Liver (tissue), 2 donors: ENCODE data around the gene PGRMC1.

Experiments used
- GABPA ChIP-seq, 2 donors: IDR thresholded peaks in 1 of 2; conservative IDR thresholded peaks in 1 of 2; 2 replicates each; pipeline ENCODE4 v1.6.1; 2016; ENCODE audit warnings: antibody characterized with exemption in 2 of 2, mild to moderate bottlenecking in 1 of 2, moderate library complexity in 1 of 2
- JUND ChIP-seq, 2 donors: IDR thresholded peaks; 2 replicates each; pipeline ENCODE4 v1.6.1; 2016; ENCODE audit warnings: antibody characterized with exemption in 2 of 2
- REST ChIP-seq: IDR thresholded peaks from 2 replicates; pipeline ENCODE4 v1.6.1; 2016; ENCODE audit warnings: antibody characterized with exemption, mild to moderate bottlenecking
- donor health status: healthy.

GRCh38 chrX:119189595-119189994 is 46.5 kb upstream of the PGRMC1 start:
- TF ChIP-seq JUND (IDR thresholded peaks at IDR 0.05), result no peak
- no peak for TF ChIP-seq GABPA (IDR thresholded peaks at IDR 0.05 in 1 of 2, conservative IDR thresholded peaks at IDR 0.05 in 1 of 2)
- TF ChIP-seq REST, result no peak
